DMS153 treated with DMSO at 0.1 percent for 48 hours (cell line): ENCODE results near the gene SENP2.
"Not testable (repeated sequence)": the region's sequence is repeated elsewhere in the genome, so short reads cannot be mapped to it uniquely, and the experiment has no call there.

Experiments used
- DNase-seq: peaks from one replicate; lab custom pipeline; 2025; ENCODE audit not compliant: unreplicated experiment; lab: John Stamatoyannopoulos, UW

SENP2 gene

GRCh38 chr3:185585518-185585858 is 607 bp upstream of the SENP2 start:
- DNase-seq = no peak

DNA sequence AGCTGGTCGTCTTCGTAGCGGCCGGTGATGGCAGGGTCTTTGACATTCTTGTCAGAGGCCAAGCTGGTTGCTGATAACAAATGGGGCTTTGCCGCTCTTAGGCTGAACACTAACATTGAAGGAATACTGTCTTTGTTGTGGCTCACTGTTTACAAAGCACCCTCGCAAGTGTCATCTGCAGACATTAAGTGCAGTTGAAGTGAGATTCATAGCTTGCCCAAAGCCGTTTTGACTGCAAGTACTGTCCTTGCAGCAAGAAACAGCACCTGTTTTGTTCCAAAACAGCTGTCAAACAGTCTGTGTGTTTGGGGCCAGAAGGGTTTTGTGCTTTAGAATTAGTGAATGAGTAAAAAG is 568 bp downstream of the SENP2 start:
- DNase-seq = no peak

- no peak for DNase-seq
These were observed 8.0 kb downstream of the SENP2 start for GRCh38 chr3:185594073-185594472.

DNA sequence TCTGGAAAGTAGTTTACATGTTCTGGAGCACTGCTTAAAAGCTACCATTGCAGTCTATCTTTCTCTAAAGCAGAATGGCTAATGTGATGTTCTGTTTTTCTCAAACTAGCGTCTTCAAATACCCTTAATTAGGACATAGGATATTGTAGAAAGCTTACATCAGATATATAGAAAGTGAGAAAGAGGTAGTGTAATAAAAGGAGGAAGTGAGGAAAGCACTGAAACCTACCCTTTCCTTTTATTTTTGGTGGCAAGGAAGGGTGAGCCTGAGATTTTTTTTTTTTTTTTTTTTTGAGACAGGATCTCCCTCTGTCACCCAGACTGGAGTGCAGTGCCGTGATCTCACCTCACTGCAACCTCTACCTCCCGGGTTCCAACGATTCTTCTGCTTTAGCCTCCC is 9.4 kb downstream of the SENP2 start:
- DNase-seq = no peak

GRCh38 chr3:185605566-185605965 is 19.5 kb downstream of the SENP2 start:
- DNase-seq = no peak

DNA sequence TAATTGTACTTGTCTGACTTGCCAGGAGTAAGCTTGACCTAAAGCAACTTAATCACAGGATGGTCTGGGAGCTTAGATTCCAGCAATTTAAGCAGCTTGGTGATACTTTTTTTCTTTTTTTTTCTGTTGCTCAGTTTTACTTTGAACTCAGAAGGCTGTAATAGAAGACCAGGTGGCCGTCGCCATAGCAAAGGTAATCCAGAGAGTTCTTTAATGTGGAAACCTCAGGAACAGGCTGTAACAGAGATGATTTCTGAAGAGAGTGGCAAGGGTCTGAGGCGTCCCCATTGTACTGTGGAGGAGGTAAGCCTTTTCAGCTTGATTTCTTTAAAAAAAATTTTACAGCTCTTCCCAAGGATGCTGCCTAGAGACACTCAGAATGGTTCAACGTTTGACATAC is 20.1 kb downstream of the SENP2 start:
- no peak for DNase-seq

GRCh38 chr3:185613016-185613415 is 26.9 kb downstream of the SENP2 start:
- DNase-seq = no peak

DNA sequence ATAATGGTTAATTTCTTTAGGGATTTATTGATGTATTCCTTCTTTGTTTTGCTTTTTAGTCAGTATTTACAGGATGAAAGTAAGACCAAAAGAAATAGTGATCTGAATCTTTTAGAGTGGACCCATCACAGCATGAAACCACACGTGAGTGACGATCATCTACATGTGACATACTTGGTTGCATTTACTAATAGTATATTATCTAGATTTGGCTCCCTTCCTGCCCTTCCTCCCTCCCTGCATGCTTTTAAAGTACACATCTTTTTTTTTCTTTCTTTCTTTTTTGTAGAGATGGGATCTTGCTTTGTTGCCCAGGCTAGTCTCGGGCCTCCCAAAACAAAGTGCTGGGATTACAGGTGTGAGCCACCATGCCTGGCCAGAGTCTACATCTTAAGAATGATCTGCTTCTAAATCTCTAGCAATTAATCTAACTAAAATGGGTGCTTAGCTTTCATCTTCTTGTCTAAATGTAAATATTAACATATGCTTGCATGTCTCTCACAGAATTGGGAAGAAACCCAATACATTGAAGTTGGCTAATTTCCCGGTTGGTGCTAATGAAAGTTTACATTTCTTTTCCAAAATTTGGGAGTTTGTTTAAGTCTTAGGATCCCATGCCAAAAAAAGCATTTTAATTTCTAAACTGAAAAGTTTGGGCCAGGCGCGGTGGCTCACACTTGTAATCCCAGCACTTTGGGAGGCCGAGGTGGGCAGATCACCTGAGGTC is 38.0 kb downstream of the SENP2 start:
- no peak for DNase-seq

DNA sequence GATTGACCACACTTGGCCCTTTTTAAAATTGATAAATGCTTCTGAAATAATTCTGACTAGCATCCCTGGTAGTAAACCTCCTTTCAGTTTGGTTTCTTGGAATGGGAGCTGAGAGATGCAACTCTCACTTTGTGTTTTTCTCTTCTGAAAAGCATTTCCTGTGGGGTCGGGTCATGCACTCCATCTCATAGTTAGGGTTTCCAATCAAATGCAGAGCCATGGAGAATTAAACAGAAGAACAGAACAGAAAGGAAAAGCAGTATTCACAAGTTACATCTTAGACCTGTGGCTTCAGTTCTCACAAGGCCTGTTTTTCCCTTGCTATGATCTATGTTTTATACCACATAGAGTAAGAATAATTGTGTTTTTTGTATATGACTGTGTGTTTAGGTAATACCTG is 39.7 kb downstream of the SENP2 start:
- DNase-seq = no peak

- no peak for DNase-seq
These were observed 43.6 kb downstream of the SENP2 start for GRCh38 chr3:185629554-185630181.

- DNase-seq = no peak
These were observed 44.1 kb downstream of the SENP2 start for GRCh38 chr3:185630182-185630622.

DNA sequence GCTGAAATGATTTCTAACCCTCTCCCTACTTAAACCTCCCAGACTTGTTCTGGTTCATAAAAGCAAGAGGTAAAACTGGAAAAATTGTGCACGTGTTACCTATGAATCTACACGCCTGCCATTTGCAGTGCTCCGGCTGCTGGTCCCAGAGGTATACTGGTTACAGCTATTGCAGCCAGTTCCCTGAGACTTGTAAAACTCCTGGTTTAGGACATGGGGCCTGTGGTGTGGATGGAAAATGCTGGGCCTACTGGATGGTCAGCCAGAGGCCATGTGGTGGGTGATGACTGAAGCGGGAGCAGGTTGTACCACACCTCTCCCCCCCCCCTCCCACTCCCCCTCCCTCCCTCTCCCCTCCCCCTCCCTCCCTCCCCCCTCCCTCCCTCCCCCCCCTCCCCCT is 45.0 kb downstream of the SENP2 start:
- no peak for DNase-seq

- no peak for DNase-seq
These were observed 45.6 kb downstream of the SENP2 start for GRCh38 chr3:185631508-185632206.

DNA sequence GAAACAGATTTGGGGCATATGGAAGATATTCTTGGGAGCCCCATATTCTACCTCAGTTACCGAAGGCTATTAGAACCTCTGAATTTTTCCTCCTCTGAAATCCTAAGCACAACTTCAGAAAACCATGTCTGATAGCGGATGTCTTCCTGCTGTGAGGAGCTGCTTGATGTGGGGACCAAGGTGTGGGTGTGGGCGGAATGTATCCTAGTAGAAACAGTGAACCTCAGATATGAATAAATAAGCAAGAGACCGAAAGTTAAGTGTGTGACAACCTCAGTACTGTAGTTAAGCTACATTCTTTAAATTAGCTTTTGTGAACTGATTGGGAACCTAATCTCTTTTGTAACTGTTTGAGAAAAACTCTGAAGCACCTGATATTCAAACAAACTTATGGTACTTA is 46.9 kb downstream of the SENP2 start:
- DNase-seq = no peak

DNA sequence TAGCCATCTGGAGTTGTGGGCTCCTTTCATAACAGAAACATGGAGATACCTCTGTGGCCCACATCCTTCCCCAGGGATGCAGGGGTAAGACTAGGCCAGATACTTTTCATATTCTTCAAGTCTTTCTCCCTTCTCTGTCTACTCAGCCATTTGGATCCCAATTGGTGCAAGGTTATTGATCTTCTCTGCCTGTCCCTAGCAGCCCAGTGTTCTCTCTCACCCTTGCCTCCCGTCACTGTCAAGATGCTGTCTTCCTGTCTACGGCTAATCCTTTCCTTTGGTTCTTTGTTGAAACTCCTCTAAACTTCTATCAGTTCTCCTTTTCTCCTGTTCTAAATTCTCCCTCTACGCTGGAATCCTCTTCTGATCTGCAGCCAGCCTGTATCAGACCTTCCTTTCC is 51.3 kb downstream of the SENP2 start:
- DNase-seq = no peak

GRCh38 chr3:185638651-185639050 is 52.6 kb downstream of the SENP2 start:
- DNase-seq = not testable (repeated sequence)

GRCh38 chr3:185639632-185640206 is 53.6 kb downstream of the SENP2 start:
- DNase-seq = no peak

GRCh38 chr3:185640308-185640707 is 54.2 kb downstream of the SENP2 start:
- DNase-seq = no peak

DNA sequence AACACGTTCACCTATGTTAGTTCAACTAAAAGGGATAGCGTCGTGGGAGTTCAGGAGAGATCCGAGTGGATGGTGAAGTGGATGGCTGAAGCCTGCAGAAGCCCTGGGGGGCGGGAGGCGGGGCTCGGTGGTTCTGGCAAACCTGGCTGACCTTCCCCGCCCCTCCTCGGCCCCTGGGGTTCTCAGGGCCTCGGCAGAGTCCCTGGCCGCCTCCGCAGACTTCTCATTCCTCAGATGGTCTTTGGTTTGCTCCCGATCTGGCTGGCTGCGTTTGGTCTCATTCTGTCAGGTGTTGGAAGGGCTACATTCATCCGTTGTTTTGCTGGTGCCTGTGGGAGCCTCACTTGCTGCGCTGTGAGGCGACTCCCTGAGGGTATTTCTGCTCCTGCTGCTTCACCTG is 59.1 kb downstream of the SENP2 start:
- not testable (repeated sequence) for DNase-seq

GRCh38 chr3:185645596-185646381 is 59.7 kb downstream of the SENP2 start:
- peak; percentile 15 for DNase-seq

DNA sequence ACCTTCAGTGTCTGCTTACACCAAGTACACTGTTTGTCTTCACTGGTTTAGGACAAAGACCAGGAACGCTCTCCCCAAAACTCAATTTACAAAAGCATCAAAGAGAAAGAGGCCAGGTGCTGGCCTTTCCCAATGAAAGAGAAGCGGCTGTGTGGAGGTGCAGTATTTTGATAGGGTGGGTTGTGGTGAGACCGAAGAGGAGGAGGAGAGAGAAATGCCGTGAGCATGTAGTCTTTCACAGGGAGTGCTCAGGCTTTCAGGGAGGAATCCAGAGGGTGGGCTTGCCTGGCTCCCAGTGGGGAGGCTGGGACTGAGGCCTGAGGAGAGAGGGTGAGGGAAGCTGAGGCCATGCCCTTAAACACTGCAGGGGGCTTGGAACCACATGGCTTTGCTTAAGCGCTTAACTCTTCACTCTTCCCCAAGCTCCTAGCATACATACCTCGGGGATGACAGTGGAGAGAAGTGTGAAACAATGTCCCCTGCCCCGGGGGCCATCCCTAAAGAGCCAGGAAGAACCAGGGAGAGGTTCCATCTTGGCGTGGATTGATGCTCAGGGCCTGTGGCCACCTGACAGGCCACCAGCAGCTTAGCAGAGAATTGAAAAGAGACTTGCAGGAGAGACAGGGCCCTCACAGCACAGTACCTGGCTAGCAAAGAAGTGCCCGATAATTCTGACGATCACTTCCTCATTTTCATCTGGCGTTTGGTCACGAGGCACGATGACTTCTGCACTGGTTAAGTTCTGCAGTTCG is 60.5 kb downstream of the SENP2 start:
- no peak for DNase-seq
